ENCODE results near the gene AMDHD1. TPM values are rescaled to one million over a fixed set of nuclear protein-coding genes. Genes with fewer than 3 reads are reported as not detected.
"Not testable (repeated sequence)": the region's sequence is repeated elsewhere in the genome, so short reads cannot be mapped to it uniquely, and the experiment has no call there.

The AMDHD1 gene
- polyA plus RNA-seq, 10 donors: 0.08 to 0.32 (median 0.15) TPM; not detected in 2

- no peak for DNase-seq
Measured at GRCh38 chr12:95962222-95962621, 19.1 kb downstream of the AMDHD1 start.

GRCh38 chr12:95963096-95963495 is 20.0 kb downstream of the AMDHD1 start:
- DNase-seq: no peak

- no peak for DNase-seq
Measured at GRCh38 chr12:95966287-95966870, 23.2 kb downstream of the AMDHD1 start.

GRCh38 chr12:95967301-95967700 is 24.2 kb downstream of the AMDHD1 start:
- no peak for DNase-seq

GRCh38 chr12:95969116-95969515 is 26.0 kb downstream of the AMDHD1 start:
- not testable (repeated sequence) for DNase-seq

- DNase-seq: no peak
Measured at GRCh38 chr12:95970905-95971304, 27.8 kb downstream of the AMDHD1 start.

GRCh38 chr12:95972832-95973456 is 29.8 kb downstream of the AMDHD1 start:
- DNase-seq: no peak

- DNase-seq: no peak
Measured at GRCh38 chr12:95974358-95974757, 31.2 kb downstream of the AMDHD1 start.

GRCh38 chr12:95975491-95975890 is 32.4 kb downstream of the AMDHD1 start:
- no peak for DNase-seq

GRCh38 chr12:95976416-95976832 is 33.3 kb downstream of the AMDHD1 start:
- DNase-seq: no peak

GRCh38 chr12:95977764-95978305 is 34.7 kb downstream of the AMDHD1 start:
- DNase-seq: no peak

GRCh38 chr12:95978351-95978750 is 35.2 kb downstream of the AMDHD1 start:
- DNase-seq: no peak

- no peak for DNase-seq
Measured at GRCh38 chr12:95978774-95979173, 35.6 kb downstream of the AMDHD1 start.

GRCh38 chr12:95980437-95980836 is 37.3 kb downstream of the AMDHD1 start:
- DNase-seq: no peak

- DNase-seq: no peak
Measured at GRCh38 chr12:95982602-95983001, 39.5 kb downstream of the AMDHD1 start.

GRCh38 chr12:95984682-95985081 is 41.6 kb downstream of the AMDHD1 start:
- DNase-seq: no peak

- DNase-seq: peak in 1 of 3 donors; percentile 22
Measured at GRCh38 chr12:95986635-95987570, 43.8 kb downstream of the AMDHD1 start.

- no peak for DNase-seq
Measured at GRCh38 chr12:95988506-95989275, 45.6 kb downstream of the AMDHD1 start.

GRCh38 chr12:95989504-95990123 is 46.5 kb downstream of the AMDHD1 start:
- no peak for DNase-seq

- no peak for DNase-seq
Measured at GRCh38 chr12:95990136-95990535, 47.0 kb downstream of the AMDHD1 start.

- no peak for DNase-seq
Measured at GRCh38 chr12:95993907-95994306, 50.8 kb downstream of the AMDHD1 start.
